GM21367 (cell line): ENCODE results near the gene KRT8.
"Not testable (repeated sequence)": the region's sequence is repeated elsewhere in the genome, so short reads cannot be mapped to it uniquely, and the experiment has no call there.

ENCODE experiments used
- ATAC-seq: cut with Tn5 transposase; IDR thresholded peaks from one replicate; pipeline ENCODE4 v1.9.1; 2021; ENCODE audit not compliant: unreplicated experiment

KRT8 gene

DNA sequence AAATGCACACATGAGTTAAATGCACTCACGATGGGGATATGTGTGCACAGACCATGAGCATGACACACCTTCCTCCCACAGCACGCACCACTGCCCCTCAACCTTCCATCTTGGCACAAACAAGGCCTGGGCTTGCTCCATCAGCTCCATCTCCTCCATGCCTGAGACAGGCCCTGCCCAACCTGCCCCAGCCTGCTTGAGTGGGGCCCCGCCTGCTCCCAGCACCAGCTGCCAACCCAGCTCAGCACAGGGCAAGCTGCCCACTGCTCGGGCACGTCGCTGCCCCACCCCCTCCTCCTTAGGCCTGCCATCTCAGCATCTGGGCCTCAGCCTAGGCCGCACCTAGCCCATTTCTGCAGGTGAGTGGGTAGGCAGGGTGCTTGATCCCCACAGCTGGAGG is 28.5 kb downstream of the KRT8 start:
- ATAC-seq: no peak

DNA sequence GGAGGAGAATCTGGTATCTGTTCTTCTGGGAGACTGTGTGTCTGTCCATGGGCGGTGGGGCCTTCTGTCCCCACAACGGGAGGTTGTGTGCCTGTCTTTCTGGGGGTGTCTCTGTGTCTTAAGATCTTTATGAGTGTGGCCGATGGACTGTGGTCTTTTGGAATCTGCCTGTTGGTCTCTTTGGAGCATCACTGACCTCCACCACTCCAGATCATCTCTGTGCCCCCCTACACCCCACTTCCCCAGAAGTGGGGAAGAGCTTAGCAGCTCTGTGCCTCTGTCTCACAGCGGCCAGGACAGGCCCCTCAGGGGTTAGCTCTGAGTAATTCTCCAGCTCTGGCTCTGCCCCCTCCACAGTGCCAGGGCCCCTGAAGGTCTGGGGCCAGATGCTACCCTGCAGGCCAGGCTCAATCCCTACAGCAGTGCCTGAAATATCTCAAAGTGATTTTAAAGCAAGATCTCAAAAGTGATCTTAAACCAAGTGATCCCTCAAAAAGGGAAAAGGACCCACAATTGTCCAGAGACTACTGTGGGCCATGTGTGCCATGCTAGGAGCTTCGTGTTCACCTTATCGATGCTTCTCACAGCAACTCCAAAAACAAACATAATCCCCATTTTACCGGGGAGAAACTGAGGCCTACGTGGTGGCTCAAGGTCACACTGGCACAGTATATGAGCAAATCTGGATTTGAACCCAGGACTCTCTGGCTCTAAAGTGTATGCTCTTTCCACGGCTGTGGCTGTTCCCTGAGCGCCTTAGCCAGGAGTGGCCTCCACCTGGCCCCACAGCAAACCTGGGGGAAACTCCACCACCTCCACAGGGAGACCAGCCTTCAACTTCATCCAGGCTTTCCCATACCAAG is 30.1 kb downstream of the KRT8 start:
- ATAC-seq: no peak

DNA sequence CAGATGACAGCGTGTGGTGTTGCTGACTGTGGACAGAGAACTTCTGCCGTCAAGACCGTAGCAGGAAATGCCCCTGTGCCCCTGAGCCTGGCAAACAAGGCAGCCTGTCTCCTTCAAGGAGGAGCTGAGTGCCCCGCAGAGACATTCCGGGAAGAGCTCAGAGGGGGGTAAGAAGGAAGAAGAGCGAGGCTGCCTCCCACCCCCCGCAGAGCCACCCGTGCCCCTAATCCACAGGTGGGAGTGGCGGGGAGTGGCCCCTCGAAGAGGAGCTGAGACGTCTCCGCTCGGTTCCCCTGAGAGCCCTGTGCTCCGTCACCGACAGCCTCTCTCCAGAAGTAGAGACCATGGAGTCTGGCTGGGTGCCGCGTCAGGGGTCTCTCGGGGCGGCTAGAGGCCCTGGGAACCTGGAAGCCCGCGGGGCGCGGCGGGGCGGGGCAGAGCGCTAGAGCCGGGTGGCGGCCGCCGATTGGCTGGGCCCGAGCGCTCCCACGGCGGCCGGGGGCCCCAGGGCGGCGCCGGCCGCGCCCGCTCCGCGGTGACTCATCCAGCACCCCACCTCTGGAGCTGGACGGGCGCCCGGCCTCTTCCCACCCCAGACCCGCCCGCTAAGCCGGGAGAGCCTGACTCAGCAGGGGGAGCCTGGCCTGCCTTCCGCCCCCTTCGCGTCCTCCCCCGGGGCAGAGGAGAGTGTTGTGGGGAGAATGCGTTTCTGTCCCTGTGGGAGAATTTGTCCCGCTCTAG is 30.9 kb downstream of the KRT8 start:
- no peak for ATAC-seq

DNA sequence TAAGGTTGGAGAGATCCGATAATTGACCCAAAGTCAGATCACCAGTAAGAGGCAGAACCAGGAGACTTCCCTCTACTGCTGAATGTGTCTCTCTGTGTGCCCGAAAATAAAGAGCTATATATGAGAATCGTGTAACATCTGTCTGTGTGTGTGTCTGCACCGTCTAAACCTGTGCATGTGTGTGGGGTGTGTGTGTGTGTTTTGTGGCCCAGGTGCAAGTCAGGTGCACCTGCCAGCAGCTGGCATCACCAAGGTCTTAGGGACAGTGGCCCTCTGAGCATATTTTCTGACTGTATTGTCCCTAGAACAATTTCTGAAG is 31.4 kb downstream of the KRT8 start:
- no peak for ATAC-seq

DNA sequence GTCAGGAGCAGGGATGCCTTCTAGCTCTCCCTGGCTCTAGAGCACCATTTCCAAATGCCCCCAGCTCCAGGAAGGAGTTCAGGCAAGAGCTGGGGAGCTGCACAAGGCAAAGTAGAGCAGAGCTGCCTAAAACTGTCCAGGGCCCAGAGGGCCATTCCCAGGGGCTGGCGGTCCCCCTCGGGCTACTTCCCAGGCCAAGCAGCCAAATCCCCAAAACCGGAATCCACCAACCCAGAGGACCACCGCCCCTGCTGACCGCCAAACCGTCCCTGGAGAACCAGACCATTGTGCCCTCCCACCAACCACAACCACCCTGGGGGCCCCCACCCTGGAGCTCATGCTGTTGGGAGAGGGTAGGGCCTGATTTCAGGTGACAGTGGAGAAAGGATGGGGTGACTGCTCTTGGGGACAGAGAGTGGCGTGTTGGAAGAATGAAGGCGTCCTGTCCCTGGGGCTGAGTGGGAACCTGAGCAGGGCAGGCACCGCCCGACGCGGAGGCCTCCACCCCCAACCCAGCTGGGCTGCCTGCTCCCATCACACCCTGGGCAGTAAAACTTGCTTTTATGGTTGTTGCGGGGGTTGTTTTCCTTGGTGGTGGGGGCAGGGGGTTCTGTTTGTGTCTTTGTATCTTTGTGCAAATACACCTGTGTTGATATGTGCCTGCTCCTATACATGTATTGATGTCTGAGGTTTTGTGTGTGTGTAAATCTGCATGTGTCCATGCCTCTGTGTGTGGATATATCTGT is 32.1 kb downstream of the KRT8 start:
- ATAC-seq: no peak

DNA sequence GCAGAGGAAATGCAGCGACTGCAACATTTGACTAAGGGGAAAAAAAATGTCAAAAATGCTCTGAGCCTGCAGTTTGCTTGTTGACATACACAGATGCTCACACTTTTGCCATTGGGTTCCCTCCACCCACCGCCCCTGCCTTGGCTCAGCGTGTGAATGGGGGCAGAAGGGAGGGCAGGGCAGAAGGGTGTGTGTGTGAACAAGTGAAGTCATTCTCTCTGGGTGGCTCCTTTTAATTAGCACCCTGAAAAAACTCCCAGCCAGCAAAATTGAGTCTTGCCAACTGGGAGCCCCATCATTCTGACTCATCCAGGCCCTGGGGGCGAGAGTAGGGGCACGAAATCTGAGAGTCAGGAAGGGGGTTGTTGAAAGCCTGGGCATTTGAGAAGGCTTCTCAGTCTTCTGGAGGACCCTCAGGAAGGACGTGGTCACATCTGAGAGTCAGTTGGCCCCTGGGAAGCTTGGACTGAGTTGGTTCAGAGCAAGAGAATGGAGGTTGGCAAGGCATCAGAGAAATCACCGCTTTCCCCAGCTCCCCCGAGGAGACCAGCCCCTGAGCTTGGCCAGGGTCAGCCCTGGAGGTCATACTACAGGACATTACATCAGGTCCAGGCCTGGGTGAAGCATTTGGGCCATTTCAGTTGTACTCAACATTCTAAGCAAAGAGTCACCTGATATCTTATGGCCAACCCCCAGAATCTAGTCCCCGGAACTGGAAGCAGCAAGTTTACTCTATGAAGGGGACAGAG is 33.4 kb downstream of the KRT8 start:
- ATAC-seq: no peak

DNA sequence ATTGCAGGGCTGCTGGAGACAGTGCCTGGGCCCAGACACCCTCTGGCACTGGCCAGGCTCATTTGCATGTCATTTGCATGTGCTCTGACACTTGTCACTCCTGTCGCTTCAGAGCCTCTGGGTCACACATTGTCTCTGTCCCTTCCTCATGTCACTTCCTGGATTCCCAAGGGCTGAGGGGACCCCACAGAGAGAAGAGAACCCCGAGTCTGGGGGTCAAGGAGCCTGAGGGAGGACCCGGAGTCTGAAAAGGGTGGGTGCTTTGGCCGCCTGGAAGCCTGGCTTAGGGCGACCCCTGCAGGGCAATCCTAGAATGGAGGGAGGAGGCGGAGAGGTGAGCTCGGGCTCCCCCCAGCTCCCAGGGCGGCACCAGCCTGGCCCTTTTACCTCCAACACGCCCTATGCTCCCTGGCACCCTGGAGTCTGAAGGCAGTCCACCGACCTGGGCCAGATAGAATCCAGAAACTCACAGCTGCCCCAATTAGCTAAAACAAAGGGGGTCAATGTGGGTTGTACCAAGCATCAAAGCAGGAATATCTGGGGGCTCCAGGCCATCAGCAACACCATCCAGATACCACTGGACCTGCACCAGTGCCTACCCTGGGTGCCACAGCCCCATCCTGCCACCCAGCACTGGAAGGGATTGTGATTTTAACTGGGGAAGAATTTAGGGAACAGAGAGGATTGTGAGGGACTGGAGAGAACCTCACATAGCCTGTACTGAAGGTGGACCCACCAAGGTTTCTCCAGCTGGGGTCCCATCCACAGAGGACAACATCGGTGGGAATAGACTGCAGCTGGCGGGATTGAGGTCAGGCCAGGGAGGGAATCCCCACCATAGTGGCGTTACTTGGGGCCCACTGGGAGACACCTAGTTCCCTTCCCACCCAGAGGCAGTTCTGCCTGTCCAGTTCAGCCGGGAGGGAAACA is 34.2 kb downstream of the KRT8 start:
- peak; percentile 69 for ATAC-seq

DNA sequence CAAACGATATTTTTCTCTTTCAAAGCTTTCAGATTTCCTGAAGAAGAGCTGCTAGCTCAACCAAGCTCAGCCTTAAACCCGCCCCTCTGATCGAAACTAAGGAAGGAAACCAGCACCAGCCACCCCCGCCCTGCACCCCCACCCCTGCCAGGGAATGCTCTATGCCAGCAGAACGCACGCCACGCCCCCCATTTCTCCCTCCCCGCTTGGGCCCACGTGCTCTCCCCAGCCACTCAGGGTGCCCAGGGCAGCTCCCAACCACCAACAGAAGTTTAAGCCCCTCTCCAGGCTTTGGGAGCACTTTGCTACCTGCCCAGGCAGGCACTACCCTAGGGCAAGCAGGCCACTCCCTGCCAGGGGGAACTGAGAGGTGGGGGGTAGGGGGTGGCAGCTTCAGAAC is 37.2 kb downstream of the KRT8 start:
- ATAC-seq: no peak

DNA sequence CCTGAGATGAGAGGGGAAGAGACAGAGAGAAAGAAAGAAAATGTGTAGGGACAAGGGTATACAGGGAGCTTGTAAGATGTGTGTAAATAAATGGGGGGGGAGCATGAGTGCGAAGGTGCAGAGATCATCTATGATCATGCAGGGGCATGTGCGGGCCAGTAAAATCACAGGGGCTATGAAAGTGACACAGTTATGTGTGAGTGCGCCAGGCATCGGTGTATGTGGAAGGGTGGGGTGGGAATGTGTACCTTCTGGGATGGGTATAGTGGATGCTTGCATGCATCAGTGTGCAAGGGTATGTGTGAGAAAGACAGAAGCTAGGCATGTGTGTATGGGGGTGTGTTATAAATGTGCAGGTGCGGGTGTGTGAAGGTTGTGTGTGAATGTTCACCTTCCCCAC is 37.7 kb downstream of the KRT8 start:
- no peak for ATAC-seq

DNA sequence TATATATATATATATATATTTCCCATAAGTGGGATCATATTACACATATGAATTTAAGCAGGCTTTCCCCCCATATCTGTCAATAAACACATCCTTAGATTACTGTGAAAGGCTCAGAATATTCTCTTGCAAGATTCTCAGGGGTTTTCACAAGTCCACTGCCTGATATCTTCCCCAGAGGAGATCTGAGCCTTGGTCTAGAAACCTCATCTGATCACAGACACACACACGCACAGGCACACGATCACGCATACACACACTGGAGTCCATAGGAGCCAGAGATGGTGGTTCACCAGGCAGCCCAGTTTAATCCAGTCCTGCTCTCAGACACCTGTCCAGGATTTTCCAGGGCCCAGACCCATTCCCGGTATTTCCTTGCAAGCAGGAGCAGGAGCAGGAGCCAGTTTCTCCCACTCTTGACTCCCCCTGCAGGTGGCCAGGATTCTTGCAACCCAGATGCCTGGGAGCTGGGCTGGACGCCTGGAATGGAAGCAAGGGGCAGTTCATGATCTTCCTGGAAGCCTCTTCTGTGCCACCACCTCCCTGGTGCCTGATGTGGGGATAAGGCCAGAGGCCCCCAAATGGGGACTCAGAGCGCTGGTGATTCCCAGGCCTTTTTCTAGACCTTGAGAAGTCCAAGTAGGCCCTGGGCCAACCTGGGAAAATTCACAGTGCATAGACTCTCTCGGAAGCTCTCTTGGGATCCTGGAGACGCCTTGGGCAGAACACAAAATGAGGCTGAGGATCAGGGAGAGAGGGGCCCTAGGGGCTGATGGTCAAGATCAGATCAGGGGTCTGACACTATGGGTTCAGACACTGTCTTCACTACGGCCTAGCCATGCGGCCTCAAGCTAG is 39.6 kb downstream of the KRT8 start:
- ATAC-seq: no peak

DNA sequence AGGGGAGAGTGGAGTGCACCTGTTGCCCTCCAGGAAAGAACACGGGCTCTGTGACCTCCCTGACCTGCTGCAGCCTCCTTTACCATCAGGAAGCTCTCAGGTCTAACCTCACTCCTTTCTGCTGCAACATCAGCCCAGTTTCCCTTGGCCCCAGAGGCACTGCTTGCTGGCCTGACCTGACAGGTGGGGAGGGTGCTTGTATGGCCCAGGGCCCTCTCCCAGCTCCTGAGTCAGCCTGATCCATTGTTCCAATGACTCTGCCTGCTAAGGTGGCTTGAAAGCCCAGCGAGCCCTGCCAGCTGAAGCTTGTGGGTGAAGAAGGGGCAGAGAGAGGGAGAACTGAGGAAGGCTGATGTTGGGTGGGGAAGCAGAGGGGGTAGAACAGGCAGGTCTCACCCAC is 42.9 kb downstream of the KRT8 start:
- no peak for ATAC-seq

DNA sequence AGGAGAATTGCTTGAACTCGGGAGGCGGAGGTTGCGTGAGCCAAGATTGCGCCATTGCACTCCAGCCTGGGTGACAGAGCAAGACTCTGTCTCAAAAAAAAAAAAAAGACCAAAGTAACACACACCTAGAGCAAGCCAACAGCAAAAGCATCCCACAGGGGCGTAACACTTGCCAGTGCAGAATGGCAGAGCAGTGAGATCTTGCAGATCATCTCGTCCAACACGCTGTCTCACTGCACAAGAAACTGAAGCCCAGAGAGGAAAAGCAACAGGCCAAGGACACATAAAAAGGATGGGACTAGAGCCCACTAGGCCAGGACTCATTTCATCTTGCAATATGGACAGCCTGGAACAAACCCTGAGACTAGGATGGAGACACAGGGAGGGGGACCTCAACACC is 43.4 kb downstream of the KRT8 start:
- ATAC-seq: no peak

DNA sequence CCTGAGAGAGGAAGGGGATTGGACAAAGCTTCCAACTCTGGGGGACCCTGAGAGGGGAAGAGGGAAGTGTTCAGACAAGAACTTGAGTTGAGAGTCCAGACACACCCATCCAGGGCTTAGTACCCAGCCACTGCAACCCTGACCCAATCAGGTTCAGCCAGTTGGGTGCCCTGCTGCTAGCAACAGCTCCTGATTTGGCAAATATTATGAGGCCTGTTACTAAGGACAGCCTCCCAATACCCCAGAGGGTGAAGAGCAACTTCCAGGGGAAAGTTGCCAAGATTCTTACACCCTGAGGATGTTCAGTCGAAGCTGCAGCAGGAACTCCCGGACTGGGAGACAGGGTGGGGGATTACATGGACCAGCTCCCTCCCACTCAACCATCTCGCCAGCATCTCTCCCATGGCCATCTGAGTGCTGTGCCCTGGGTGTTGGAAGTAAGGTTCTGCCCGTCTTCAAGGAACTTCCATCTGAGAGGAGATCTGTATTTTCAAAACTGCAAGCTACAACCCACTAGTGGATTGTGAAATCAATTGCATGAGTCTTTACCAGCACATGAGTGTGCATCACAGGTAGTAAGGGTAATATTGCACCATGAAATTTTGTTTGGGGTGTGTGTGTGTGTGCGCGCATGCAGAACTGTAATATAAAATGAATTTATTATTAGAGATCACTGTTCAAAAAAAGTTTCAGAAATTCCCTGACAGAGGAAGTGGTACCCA is 44.6 kb downstream of the KRT8 start:
- no peak for ATAC-seq

DNA sequence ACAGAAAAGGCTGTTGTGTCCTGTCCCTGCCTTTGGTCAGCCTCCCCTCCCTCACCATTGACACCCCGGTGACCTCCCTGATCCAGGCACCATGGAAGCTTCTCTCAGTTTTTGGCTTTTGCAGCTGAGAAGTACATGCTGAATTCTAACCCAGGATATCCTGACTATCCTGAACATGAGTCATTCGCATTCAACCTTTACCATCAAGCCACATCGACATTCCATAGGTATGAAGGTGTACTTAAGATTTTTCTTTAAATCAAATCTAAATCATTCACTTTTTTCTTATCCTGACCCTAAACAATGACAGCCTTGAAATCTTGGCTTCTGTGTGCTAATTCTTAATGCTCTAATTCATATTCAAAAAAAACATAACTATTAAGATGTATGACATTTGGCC is 47.4 kb downstream of the KRT8 start:
- ATAC-seq: no peak

DNA sequence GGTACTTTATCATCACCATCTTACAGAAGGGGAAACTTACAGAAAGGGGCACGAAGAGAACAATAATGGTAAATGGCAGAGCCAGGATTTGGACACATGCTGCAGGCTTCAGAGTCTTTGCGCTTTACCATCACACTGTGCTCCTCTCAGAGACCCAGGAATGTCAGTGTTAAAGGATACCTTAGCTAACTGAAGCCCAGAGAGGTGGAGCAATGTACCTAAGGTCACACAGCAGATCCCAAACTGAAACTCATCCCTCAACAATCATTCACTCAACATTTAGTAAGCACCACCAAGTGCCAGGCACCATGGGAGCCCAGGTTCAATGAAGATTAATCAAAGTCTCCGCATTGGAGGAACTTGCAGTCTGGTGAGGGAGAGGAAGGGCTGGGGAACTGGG is 48.1 kb downstream of the KRT8 start:
- ATAC-seq: no peak

DNA sequence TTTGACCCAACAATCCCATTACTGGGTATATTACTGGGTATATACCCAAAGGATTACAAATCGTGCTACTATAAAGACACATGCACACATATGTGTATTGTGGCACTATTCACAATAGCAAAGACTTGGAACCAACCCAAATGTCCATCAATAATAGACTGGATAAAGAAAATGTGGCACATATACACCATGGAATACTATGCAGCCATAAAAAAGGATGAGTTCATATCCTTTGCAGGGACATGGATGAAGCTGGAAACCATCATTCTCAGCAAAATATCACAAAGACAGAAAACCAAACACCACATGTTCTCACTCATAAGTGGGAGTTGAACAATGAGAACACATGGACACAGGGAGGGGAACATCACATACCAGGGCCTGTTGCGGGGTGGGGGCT is 48.8 kb downstream of the KRT8 start:
- not testable (repeated sequence) for ATAC-seq

DNA sequence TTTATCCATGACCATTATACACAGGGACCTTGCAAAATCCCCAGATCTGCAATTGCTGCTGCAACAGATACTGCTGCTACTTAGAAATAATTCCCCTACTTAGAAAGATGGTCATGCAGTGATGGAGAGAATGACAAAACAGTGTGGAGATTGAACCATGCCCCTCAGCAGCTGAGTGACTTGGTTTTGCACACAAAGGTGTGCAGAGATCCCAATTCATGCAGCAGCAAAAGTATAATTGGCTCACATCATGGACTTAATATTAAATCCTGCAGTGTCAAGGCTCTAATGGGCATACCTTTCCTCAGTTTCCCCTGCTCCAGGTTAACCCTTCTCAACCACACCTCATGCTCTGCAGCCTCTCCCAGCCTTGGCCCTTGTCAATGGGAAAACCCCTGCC is 53.1 kb downstream of the KRT8 start:
- no peak for ATAC-seq

DNA sequence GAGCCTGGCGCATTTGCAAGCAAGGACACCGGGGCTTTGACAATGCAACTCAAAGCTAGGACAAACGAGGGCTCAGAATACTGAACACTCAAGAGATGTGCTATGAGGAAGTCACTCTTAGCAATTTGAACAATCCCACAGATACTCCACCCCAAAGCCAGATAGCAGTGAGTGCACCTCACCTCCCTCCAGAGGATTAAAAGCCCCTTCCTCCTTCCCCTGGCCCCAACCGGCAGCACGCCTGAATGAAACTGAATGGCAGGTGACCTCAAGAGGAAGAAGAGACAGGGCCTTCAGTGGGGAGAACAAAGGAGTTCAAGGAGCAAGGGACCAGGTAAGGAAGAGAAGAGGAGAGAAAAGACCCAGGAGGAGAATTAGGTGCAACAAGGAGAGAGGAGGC is 54.2 kb downstream of the KRT8 start:
- no peak for ATAC-seq

DNA sequence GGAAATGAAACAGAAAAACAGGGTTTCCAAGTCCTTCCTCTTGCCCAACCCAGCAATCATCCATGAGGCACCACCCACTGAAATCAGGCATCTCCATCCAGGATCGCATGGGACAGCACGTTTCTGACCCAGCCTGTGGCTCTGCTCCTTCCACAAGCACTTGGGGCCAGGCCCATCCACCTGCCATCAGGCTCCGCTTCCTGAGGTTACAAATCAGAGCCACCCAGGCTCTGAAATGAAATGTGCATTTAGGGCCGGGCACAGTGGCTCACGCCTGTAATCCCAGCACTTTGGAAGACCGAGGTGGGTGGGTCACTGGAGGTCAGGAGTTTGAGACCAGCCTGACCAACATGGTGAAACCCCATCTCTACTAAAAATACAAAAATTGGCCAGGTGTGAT is 55.4 kb downstream of the KRT8 start:
- no peak for ATAC-seq
